HEK293 (cell line): Measurements from ENCODE around the gene UGT1A1.
"Not testable (repeated sequence)": the region's sequence is repeated elsewhere in the genome, so short reads cannot be mapped to it uniquely, and the experiment has no call there.

Source experiments
- CTCF ChIA-PET: fragments of 350-600 bp; formaldehyde crosslinking; extraction: SDS; loops from one replicate; lab custom pipeline; 2021; ENCODE audit warnings: antibody characterized with exemption; lab: Yijun Ruan, JAX
- POLR2A ChIA-PET: fragments of 300-600 bp; formaldehyde crosslinking; extraction: SDS; loops from one replicate; lab custom pipeline; 2020; ENCODE audit warnings: antibody characterized with exemption, inconsistent platforms; lab: Yijun Ruan, JAX
- H3K27ac ChIP-seq: fragments of 200-500 bp; sonication (Bioruptor generic); 2 replicates; pipeline ENCODE4 v1.5.1; 2014; ENCODE audit warnings: low read depth, low read length, control low read depth, inconsistent platforms; ENCODE audit errors: extremely low read depth
- H3K36me3 ChIP-seq, 2 experiments: fragments of 200-500 bp in 1 of 2; sonication (Bioruptor generic) in 1 of 2; 1 replicate in 1 of 2; 2 replicates in 1 of 2; pipeline ENCODE4 v1.5.1; 2014 to 2017; ENCODE audit warnings: inconsistent platforms in 2 of 2, low read length in 2 of 2; ENCODE audit not compliant: control insufficient read depth in 2 of 2, insufficient read depth in 1 of 2
- H3K4me1 ChIP-seq: fragments of 200-500 bp; sonication (Bioruptor generic); 2 replicates; pipeline ENCODE4 v1.5.1; 2014; ENCODE audit warnings: mild to moderate bottlenecking, low read length, inconsistent platforms; ENCODE audit not compliant: control insufficient read depth, insufficient read depth
- H3K4me3 ChIP-seq: 2 replicates; pipeline ENCODE4 v1.5.1; 2011; ENCODE audit warnings: low read depth, mild to moderate bottlenecking, control low read depth, low read length, moderate library complexity
- H3K9me3 ChIP-seq: fragments of 200-500 bp; sonication (Bioruptor generic); 2 replicates; pipeline ENCODE4 v1.5.1; 2014; ENCODE audit warnings: low read depth, low read length, inconsistent platforms; ENCODE audit not compliant: control insufficient read depth, insufficient read depth
- FEZF1 ChIP-seq: fragments of 450-650 bp; formaldehyde crosslinking; IDR thresholded peaks from 2 replicates; pipeline ENCODE4 v1.5.1; 2016; ENCODE audit warnings: missing biosample characterization, missing genetic modification characterization
- PBX3 ChIP-seq: sonication (generic); formaldehyde crosslinking; IDR thresholded peaks from 2 replicates; pipeline ENCODE4 v1.8.1; 2022; ENCODE audit warnings: mild to moderate bottlenecking, moderate library complexity, missing genetic modification reagents
- SCRT2 ChIP-seq: fragments of 450-650 bp; formaldehyde crosslinking; IDR thresholded peaks from 2 replicates; pipeline ENCODE4 v1.5.1; 2016; ENCODE audit warnings: missing biosample characterization, missing genetic modification characterization
- SETDB1 ChIP-seq: IDR thresholded peaks from one replicate; pipeline ENCODE4 v1.6.1; 2017; ENCODE audit warnings: mild to moderate bottlenecking, low read length, moderate library complexity, mixed read lengths; ENCODE audit not compliant: insufficient read length
- SP7 ChIP-seq: fragments of 450-650 bp; formaldehyde crosslinking; IDR thresholded peaks from 2 replicates; pipeline ENCODE4 v1.5.1; 2016; ENCODE audit warnings: missing biosample characterization, missing genetic modification characterization
- WT1 ChIP-seq: fragments of 450-650 bp; formaldehyde crosslinking; IDR thresholded peaks from 2 replicates; pipeline ENCODE4 v1.5.1; 2016; ENCODE audit warnings: missing biosample characterization, missing genetic modification characterization
- YY2 ChIP-seq: fragments of 450-650 bp; formaldehyde crosslinking; IDR thresholded peaks from 2 replicates; pipeline ENCODE4 v1.5.1; 2016; ENCODE audit warnings: missing biosample characterization, missing genetic modification characterization
- ZBTB48 ChIP-seq: fragments of 450-650 bp; formaldehyde crosslinking; IDR thresholded peaks from 2 replicates; pipeline ENCODE4 v1.5.1; 2016; ENCODE audit warnings: missing biosample characterization, missing genetic modification characterization
- ZBTB6 ChIP-seq: fragments of 450-650 bp; formaldehyde crosslinking; IDR thresholded peaks from 2 replicates; pipeline ENCODE4 v1.5.1; 2017; ENCODE audit warnings: missing biosample characterization, missing genetic modification characterization
- ZNF114 ChIP-seq: fragments of 450-650 bp; formaldehyde crosslinking; IDR thresholded peaks from 2 replicates; pipeline ENCODE4 v1.5.0; 2017; ENCODE audit warnings: missing biosample characterization, missing genetic modification characterization
- ZNF155 ChIP-seq: fragments of 450-650 bp; formaldehyde crosslinking; IDR thresholded peaks from 2 replicates; pipeline ENCODE4 v1.5.1; 2016; ENCODE audit warnings: missing biosample characterization, missing genetic modification characterization
- ZNF174 ChIP-seq: fragments of 450-650 bp; formaldehyde crosslinking; IDR thresholded peaks from 2 replicates; pipeline ENCODE4 v1.5.0; 2017; ENCODE audit warnings: missing biosample characterization, mild to moderate bottlenecking, missing genetic modification characterization
- ZNF248 ChIP-seq: fragments of 450-650 bp; formaldehyde crosslinking; IDR thresholded peaks from 2 replicates; pipeline ENCODE4 v1.5.1; 2017; ENCODE audit warnings: missing biosample characterization, missing genetic modification characterization
- ZNF311 ChIP-seq: fragments of 450-650 bp; formaldehyde crosslinking; IDR thresholded peaks from 2 replicates; pipeline ENCODE4 v1.5.1; 2017; ENCODE audit warnings: missing biosample characterization, missing genetic modification characterization, borderline replicate concordance
- ZNF366 ChIP-seq: fragments of 450-650 bp; formaldehyde crosslinking; conservative IDR thresholded peaks from 2 replicates; pipeline ENCODE4 v1.5.1; 2016; ENCODE audit warnings: missing biosample characterization, missing genetic modification characterization
- ZNF416 ChIP-seq: fragments of 450-650 bp; formaldehyde crosslinking; IDR thresholded peaks from 2 replicates; pipeline ENCODE4 v1.5.1; 2016; ENCODE audit warnings: missing biosample characterization, missing genetic modification characterization
- ZNF529 ChIP-seq: fragments of 450-650 bp; formaldehyde crosslinking; IDR thresholded peaks from 2 replicates; pipeline ENCODE4 v1.5.1; 2017; ENCODE audit warnings: missing genetic modification characterization, missing biosample characterization; ENCODE audit not compliant: insufficient replicate concordance
- ZNF544 ChIP-seq: fragments of 450-650 bp; formaldehyde crosslinking; IDR thresholded peaks from 2 replicates; pipeline ENCODE4 v1.5.0; 2017; ENCODE audit warnings: missing biosample characterization, missing genetic modification characterization
- ZNF555 ChIP-seq: fragments of 450-650 bp; formaldehyde crosslinking; conservative IDR thresholded peaks from 2 replicates; pipeline ENCODE4 v1.5.1; 2017; ENCODE audit warnings: missing biosample characterization, mild to moderate bottlenecking, missing genetic modification characterization, inconsistent platforms
- ZNF558 ChIP-seq: fragments of 450-650 bp; formaldehyde crosslinking; IDR thresholded peaks from 2 replicates; pipeline ENCODE4 v1.5.1; 2016; ENCODE audit warnings: missing biosample characterization, missing genetic modification characterization
- ZNF768 ChIP-seq: fragments of 450-650 bp; formaldehyde crosslinking; IDR thresholded peaks from 2 replicates; pipeline ENCODE4 v1.5.1; 2018; ENCODE audit warnings: missing biosample characterization, mild to moderate bottlenecking, missing genetic modification characterization
- ZNF776 ChIP-seq: fragments of 450-650 bp; formaldehyde crosslinking; IDR thresholded peaks from 2 replicates; pipeline ENCODE4 v1.5.0; 2017; ENCODE audit warnings: missing biosample characterization, missing genetic modification characterization, borderline replicate concordance
- ZNF791 ChIP-seq: fragments of 450-650 bp; formaldehyde crosslinking; IDR thresholded peaks from 2 replicates; pipeline ENCODE4 v1.5.1; 2016; ENCODE audit warnings: missing biosample characterization, missing genetic modification characterization

UGT1A1 gene

GRCh38 chr2:233746475-233747282, 13.4 kb upstream of the UGT1A1 start:
- Histone ChIP-seq H3K9me3 (no peaks in the 10 kb centered on the region), H3K4me1 (no peaks in the 10 kb centered on the region), H3K27ac (no peak overlapping the region), H3K36me3 (no peaks in the 10 kb centered on the region), H3K4me3 (no peak overlapping the region)
- POLR2A ChIA-PET: no interaction called here
- CTCF ChIA-PET: no interaction called here
- TF ChIP-seq YY2: no peak
- TF ChIP-seq ZNF555 (tag by site-specific recombination): no peak
- TF ChIP-seq ZNF311 (tag by site-specific recombination): no peak
- no peak for TF ChIP-seq ZNF768 (tag by site-specific recombination)
- no peak for TF ChIP-seq ZNF174 (tag by site-specific recombination)
- TF ChIP-seq ZNF558 (tag by site-specific recombination): no peak
- TF ChIP-seq ZNF544 (tag by site-specific recombination): no peak
- TF ChIP-seq ZNF248: no peak
- no peak for TF ChIP-seq ZBTB6 (tag by site-specific recombination)

GRCh38 chr2:233747283-233747544, 12.9 kb upstream of the UGT1A1 start:
- TF ChIP-seq FEZF1 (tag by site-specific recombination) (no peak), SP7 (tag by site-specific recombination) (no peak), ZNF776 (tag by site-specific recombination) (no peak), ZNF155 (no peak), ZNF791 (tag by site-specific recombination) (no peak), ZNF366 (tag by site-specific recombination) (no peak), ZNF416 (tag by site-specific recombination) (no peak), SCRT2 (tag by site-specific recombination) (no peak), ZNF529 (tag by site-specific recombination) (no peak), PBX3 (CRISPR knock-in tag) (no peak), WT1 (tag by site-specific recombination) (no peak), ZBTB48 (tag by site-specific recombination) (no peak), ZNF114 (tag by site-specific recombination) (no peak)
- no peak overlapping the region for H3K4me3 ChIP-seq
- CTCF ChIA-PET: no interaction called here
- no peaks in the 10 kb centered on the region for H3K9me3 ChIP-seq
- no peaks in the 10 kb centered on the region for H3K4me1 ChIP-seq
- H3K36me3 ChIP-seq: no peaks in the 10 kb centered on the region
- no peak overlapping the region for H3K27ac ChIP-seq
- POLR2A ChIA-PET: no interaction called here

- H3K9me3 ChIP-seq, H3K27ac ChIP-seq, H3K4me1 ChIP-seq, H3K36me3 ChIP-seq, POLR2A ChIA-PET, H3K4me3 ChIP-seq: not testable (repeated sequence)
- TF ChIP-seq SETDB1: peak; percentile 76
- CTCF ChIA-PET: interaction anchor here (0.6 to 0.7 kb wide), 2 partner anchors 303 to 371 kb away, joined by 3 to 4 read pairs; no protein-coding TSS in a partner anchor
These were observed 9.4 kb upstream of the UGT1A1 start for GRCh38 chr2:233750689-233751088.

- CTCF ChIA-PET: interaction anchor here (0.6 to 0.7 kb wide), 2 partner anchors 303 to 371 kb away, joined by 3 to 4 read pairs; no protein-coding TSS in a partner anchor
- H3K27ac ChIP-seq, H3K9me3 ChIP-seq, H3K4me1 ChIP-seq, H3K36me3 ChIP-seq, POLR2A ChIA-PET, H3K4me3 ChIP-seq: not testable (repeated sequence)
These were observed 8.7 kb upstream of the UGT1A1 start for GRCh38 chr2:233751212-233752009.
